Embryonic facial prominence (tissue), 1 donor: ENCODE measurements around the gene ATP6V1C2.

Source experiments
- DNase-seq: peaks from one replicate; pipeline ENCODE4 v3.0.0-alpha.2; 2016; ENCODE audit errors: extremely low spot score

ATP6V1C2 gene

GRCh38 chr2:10732924-10733565, 11.6 kb downstream of the ATP6V1C2 start:
- no peak for DNase-seq

- DNase-seq = no peak
These were observed 12.1 kb downstream of the ATP6V1C2 start for GRCh38 chr2:10733566-10733925.

- DNase-seq = no peak
These were observed 12.6 kb downstream of the ATP6V1C2 start for GRCh38 chr2:10733980-10734379.

GRCh38 chr2:10738192-10738591, 16.8 kb downstream of the ATP6V1C2 start:
- no peak for DNase-seq

DNA sequence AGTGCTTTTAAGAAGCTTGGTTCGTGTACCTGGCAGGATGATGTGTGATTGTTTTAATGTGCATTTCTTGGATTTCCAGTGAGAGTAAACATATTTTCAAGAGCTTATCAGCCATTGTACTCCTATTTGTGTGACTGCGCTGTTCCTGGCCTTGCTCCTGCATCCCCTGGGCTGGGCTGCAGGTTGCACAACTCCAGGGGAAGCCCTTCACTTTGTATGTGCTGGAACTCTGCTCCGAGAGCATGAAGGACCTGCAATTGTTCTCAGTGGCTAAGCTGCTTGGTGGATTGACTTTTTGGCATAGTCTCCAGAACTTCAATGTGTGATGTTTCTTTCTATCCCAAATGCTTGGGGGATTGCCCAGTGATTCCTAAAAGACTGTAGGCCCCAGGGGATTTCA, 18.8 kb downstream of the ATP6V1C2 start:
- DNase-seq = no peak

- DNase-seq = no peak
These were observed 19.7 kb downstream of the ATP6V1C2 start for GRCh38 chr2:10741139-10741538.

- no peak for DNase-seq
These were observed 21.2 kb downstream of the ATP6V1C2 start for GRCh38 chr2:10742666-10743065.

DNA sequence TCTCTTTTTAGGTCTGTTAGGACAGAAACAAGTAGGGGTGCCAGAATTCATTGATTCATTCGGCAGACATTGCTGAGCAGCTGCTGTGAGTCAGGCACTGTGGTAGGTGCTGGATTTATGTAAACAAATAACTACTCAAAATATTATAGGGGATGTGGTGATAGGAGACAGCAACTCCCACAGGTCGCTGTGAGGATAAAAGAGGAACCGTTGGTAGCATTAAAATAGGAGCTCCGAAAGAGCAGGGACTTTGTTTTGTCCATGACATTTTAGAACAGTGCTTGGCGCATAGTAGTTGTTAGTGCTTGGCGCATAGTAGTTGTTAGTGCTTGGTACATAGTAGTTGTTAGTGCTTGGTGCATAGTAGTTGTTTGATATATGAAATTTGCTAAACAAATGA, 29.2 kb downstream of the ATP6V1C2 start:
- DNase-seq = no peak

DNA sequence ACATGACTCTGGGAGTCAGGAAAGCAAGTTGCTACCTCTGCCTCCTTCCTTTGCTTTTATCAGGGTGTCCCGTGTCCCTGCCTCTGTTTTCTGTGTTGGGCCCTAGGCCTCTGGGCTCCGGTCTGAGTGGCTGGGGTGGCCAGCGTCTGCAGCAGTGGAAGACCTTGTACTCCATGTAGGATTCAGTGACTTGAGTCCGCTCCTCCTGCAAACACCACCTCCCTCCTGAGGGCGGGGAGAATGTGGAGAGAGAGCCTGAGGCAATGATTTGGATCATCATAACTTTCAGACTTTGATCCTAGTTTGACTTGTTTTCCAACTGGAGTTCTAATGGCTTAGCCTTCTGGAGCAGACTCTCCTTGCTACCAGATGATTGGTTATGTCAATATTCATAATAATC, 30.8 kb downstream of the ATP6V1C2 start:
- DNase-seq = no peak

DNA sequence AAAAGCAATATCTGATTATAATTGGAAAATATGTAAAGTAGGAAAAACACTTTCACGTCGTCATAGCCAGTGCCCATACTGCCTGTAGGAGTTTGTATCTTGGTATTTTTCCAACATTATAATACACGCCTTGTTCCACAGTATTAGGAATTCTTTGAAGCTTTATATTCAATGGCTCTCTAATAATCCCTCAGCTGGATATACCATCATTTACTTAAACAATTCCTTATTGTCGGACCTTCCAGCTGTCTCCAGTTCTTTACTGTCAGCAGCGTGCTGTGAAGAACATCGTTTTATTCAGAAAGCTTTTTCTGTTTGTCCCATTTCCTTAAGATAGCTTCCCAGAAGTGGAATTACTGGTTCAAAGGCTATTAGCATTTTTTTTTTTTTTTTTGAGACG, 31.7 kb downstream of the ATP6V1C2 start:
- no peak for DNase-seq

GRCh38 chr2:10753876-10754275, 32.4 kb downstream of the ATP6V1C2 start:
- DNase-seq = no peak

DNA sequence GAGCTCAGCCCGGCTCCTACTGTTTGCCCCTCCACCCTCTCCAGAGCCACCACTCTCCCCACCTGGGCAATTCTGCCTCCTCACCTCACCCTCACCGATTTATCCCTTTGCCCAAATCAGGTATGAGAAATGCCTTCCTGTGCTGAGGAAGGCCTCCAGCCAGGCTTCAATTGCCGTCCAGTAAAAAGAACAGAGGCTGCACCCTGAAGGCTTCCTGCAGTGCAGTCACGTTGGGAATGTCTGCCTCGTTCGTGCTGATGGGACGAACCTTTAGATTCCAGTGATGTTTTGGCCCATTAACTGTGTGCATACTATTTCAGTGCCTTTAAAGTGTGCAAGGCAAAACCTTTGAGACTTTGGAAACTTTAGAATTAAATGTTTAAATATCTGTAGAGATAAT, 34.2 kb downstream of the ATP6V1C2 start:
- no peak for DNase-seq

- no peak for DNase-seq
These were observed 36.4 kb downstream of the ATP6V1C2 start for GRCh38 chr2:10757814-10758286.

GRCh38 chr2:10759151-10759714, 37.8 kb downstream of the ATP6V1C2 start:
- DNase-seq = no peak

DNA sequence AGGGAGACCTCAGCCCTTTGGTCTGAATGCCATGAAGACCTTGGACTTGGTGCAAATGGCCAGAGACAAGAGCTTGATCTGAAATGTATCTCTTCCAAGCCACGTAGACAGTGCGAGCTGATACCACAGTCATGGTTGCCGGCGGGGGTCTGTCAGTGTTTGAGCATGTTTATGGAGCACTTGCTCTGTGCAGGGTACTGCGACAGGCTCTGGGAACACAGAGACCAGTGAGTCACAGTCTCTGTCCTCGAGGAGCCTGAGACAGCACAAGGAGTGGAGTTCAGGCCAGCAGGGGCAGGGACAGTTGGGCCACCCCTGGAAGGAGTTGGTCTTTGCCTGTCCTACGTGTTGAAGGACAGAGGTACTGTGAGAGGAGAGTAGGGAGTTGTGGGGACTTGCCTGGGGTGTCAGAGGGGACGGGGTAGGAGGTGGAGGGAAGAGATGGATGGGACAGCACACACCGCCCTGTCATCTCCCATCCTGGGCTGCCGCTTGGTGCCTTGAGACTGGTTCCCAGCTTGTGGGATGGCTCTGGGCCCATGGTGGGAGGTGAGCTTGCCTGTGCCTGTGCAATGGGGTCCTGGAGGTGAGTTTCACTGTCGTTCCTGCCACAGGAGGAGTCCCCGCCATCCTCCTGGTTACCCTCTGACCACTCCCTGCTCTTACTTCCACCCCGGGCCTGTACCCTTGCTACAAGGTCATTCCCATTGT, 39.5 kb downstream of the ATP6V1C2 start:
- no peak for DNase-seq

DNA sequence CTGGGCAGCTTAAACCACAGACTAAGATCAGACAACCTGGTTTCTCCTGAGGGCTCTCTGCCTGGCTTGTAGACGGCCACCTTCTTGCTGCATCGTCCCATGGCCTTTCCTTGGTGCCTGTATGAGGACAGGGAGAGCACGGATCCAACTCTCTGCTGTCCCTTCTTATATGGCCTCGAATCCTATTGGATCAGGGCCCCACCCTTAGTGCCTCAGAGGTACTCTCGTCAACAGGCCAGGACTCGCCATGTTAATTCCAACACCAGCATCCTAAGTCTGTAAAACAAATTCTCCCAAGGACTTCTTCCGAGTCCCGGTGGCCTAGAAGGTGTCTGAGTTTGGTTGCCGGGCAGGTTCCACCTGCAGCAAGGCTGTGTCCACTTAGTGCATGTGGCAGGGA, 40.2 kb downstream of the ATP6V1C2 start:
- DNase-seq = no peak

- no peak for DNase-seq
These were observed 41.4 kb downstream of the ATP6V1C2 start for GRCh38 chr2:10762651-10763460.

GRCh38 chr2:10763461-10763800, 42.0 kb downstream of the ATP6V1C2 start:
- DNase-seq = no peak

DNA sequence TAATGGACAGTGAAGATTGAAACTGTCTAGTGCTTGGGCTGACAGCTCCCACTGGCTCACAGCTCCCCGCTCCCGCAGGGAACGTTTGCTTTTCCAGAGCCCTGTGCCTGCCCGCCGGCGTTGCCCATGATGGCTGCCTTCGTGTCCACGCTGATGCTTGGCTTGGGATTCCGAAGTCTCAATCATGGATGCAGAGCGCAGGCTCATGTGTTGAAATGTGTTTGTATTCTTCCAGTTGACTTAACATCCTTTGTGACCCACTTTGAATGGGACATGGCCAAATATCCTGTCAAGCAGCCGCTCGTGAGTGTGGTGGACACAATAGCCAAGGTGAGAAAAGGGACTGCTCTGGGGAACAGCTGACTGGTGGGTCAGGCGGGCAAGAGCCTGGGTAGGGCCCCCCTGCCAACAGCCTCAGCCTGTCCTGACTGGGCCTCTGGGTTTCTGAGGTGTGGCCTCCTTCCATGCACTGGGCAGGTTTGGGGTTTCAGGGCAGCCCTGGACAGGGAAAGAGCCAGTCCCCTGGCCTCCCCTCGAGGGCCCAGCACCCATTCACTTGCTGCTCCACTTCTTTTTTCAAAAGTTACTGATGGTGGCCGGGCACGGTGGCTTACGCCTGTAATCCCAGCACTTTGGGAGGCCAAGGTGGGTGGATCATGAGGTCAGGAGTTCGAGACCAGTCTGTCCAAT, 42.8 kb downstream of the ATP6V1C2 start:
- DNase-seq = no peak

GRCh38 chr2:10764896-10765295, 43.5 kb downstream of the ATP6V1C2 start:
- DNase-seq = no peak

GRCh38 chr2:10765461-10765860, 44.0 kb downstream of the ATP6V1C2 start:
- no peak for DNase-seq

GRCh38 chr2:10765914-10766313, 44.5 kb downstream of the ATP6V1C2 start:
- no peak for DNase-seq
